Measurements from ENCODE around the gene STARD13.
"Not testable (repeated sequence)": the region's sequence is repeated elsewhere in the genome, so short reads cannot be mapped to it uniquely, and the experiment has no call there.

The STARD13 gene

GRCh38 chr13:33176526-33176925 lies 109.0 kb downstream of the STARD13 start:
- DNase-seq (ENCODE audit: low read depth, low spot score), result no peak

GRCh38 chr13:33175991-33176390 lies 109.6 kb downstream of the STARD13 start:
- no peak for DNase-seq (ENCODE audit: low read depth, low spot score)

- no peak for DNase-seq (ENCODE audit: low read depth, low spot score)
Measured at GRCh38 chr13:33174931-33175330, 110.6 kb downstream of the STARD13 start.

GRCh38 chr13:33174491-33174890 lies 111.1 kb downstream of the STARD13 start:
- no peak for DNase-seq (ENCODE audit: low read depth, low spot score)

- DNase-seq (ENCODE audit: low read depth, low spot score), result no peak
Measured at GRCh38 chr13:33172911-33173310, 112.6 kb downstream of the STARD13 start.

- no peak for DNase-seq (ENCODE audit: low read depth, low spot score)
Measured at GRCh38 chr13:33172400-33172799, 113.2 kb downstream of the STARD13 start.

- DNase-seq (ENCODE audit: low read depth, low spot score), result no peak
Measured at GRCh38 chr13:33169273-33169980, 116.1 kb downstream of the STARD13 start.

- no peak for DNase-seq (ENCODE audit: low read depth, low spot score)
Measured at GRCh38 chr13:33168321-33168960, 117.1 kb downstream of the STARD13 start.

GRCh38 chr13:33167491-33167890 lies 118.1 kb downstream of the STARD13 start:
- DNase-seq (ENCODE audit: low read depth, low spot score), result no peak

GRCh38 chr13:33165787-33166186 lies 119.8 kb downstream of the STARD13 start:
- no peak for DNase-seq (ENCODE audit: low read depth, low spot score)

GRCh38 chr13:33164331-33164730 lies 121.2 kb downstream of the STARD13 start:
- no peak for DNase-seq (ENCODE audit: low read depth, low spot score)

GRCh38 chr13:33162725-33163124 lies 122.8 kb downstream of the STARD13 start:
- not testable (repeated sequence) for DNase-seq (ENCODE audit: low read depth, low spot score)

GRCh38 chr13:33158816-33159215 lies 126.7 kb downstream of the STARD13 start:
- DNase-seq (ENCODE audit: low read depth, low spot score), result no peak

- no peak for DNase-seq (ENCODE audit: low read depth, low spot score)
Measured at GRCh38 chr13:33158271-33158670, 127.3 kb downstream of the STARD13 start.

- DNase-seq (ENCODE audit: low read depth, low spot score), result no peak
Measured at GRCh38 chr13:33154911-33155310, 130.6 kb downstream of the STARD13 start.

GRCh38 chr13:33153421-33154404 lies 131.8 kb downstream of the STARD13 start:
- DNase-seq (ENCODE audit: low read depth, low spot score), result no peak

- DNase-seq (ENCODE audit: low read depth, low spot score), result no peak
Measured at GRCh38 chr13:33152389-33152788, 133.2 kb downstream of the STARD13 start.

- DNase-seq (ENCODE audit: low read depth, low spot score), result no peak
Measured at GRCh38 chr13:33150662-33151061, 134.9 kb downstream of the STARD13 start.

GRCh38 chr13:33150126-33150525 lies 135.4 kb downstream of the STARD13 start:
- DNase-seq (ENCODE audit: low read depth, low spot score), result no peak

- DNase-seq (ENCODE audit: low read depth, low spot score), result no peak
Measured at GRCh38 chr13:33147832-33148231, 137.7 kb downstream of the STARD13 start.

GRCh38 chr13:33146843-33147611 lies 138.5 kb downstream of the STARD13 start:
- no peak for DNase-seq (ENCODE audit: low read depth, low spot score)

All from activated CD4-positive, CD25-positive, alpha-beta regulatory T cell treated with anti-CD3 and anti-CD28 coated beads, Interleukin-2, amount 50 U/mL, for 16 hours (primary cell).